Measurements from ENCODE around the gene NINJ2. TPM values are rescaled to one million over a fixed set of nuclear protein-coding genes. Genes with fewer than 3 reads are reported as not detected.

The NINJ2 gene
- total RNA-seq, 4 donors from 2014 or later = 2.2 to 14.9 (median 4.5) TPM

DNA sequence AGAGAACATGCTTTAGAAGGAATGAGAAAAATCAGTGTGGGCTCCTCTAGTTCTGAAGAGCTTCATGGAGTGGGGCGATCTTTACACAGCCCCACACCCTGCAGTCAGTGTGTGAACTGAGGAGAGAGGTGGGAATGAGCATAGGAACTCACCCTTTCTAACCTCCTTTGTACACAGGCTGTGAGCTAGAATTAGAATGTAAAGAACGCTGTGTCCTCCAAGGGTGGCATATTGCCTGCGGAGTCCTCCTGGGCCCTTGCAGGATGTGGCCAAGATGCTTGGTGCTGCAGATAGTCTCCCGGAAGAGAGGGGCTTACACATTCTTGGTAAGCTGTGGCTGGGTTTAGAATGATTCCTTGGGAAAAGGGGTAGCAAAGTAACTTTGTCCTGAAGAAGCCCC is 43.9 kb downstream of the NINJ2 start:
- Histone ChIP-seq H3K36me3 (no peaks in the 10 kb centered on the region), H3K4me3 (no peak overlapping the region), H3K27ac (no peak overlapping the region), H3K27me3 (no peaks in the 10 kb centered on the region), H3K4me1 (peaks cover 16 to 63% (median 46%) of the 10 kb centered on the region in 3 donors), H3K9me3 (no peaks in the 10 kb centered on the region)
- TF ChIP-seq POLR2A (IDR thresholded peaks at IDR 0.05) = no peak
- TF ChIP-seq, protein P1, sequence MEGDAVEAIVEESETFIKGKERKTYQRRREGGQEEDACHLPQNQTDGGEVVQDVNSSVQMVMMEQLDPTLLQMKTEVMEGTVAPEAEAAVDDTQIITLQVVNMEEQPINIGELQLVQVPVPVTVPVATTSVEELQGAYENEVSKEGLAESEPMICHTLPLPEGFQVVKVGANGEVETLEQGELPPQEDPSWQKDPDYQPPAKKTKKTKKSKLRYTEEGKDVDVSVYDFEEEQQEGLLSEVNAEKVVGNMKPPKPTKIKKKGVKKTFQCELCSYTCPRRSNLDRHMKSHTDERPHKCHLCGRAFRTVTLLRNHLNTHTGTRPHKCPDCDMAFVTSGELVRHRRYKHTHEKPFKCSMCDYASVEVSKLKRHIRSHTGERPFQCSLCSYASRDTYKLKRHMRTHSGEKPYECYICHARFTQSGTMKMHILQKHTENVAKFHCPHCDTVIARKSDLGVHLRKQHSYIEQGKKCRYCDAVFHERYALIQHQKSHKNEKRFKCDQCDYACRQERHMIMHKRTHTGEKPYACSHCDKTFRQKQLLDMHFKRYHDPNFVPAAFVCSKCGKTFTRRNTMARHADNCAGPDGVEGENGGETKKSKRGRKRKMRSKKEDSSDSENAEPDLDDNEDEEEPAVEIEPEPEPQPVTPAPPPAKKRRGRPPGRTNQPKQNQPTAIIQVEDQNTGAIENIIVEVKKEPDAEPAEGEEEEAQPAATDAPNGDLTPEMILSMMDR (IDR thresholded peaks at IDR 0.05) = no peak
- no peak for DNase-seq
- intact Hi-C loops (cut with DNase I) = no loop called here
- 86 to 87% methylated on average over 4 of the region's 4 CpGs for WGBS, 2 donors

DNA sequence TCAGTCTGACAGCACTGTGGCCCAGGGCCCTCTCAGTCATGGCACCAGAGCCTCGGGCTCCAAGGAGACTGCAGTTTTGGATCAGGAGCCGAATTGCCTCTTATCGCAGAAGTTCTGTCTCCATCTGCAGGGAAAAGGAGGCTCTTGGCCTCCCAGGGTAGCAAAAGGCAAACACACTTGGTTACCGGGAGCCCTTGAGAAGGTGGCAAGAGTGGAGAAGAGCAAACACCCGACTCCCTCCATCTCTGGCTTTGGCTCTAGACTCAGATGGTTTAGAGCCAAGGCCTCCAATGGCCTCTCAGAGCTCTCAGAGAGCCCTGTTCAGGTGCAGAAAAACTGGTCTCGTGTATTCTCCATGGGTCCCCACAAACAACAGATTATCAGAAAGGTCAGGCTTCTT is 44.6 kb downstream of the NINJ2 start:
- Histone ChIP-seq H3K36me3 (no peaks in the 10 kb centered on the region), H3K4me3 (no peak overlapping the region), H3K27ac (no peak overlapping the region), H3K27me3 (no peaks in the 10 kb centered on the region), H3K4me1 (peaks cover 13 to 63% (median 46%) of the 10 kb centered on the region in 3 donors), H3K9me3 (no peaks in the 10 kb centered on the region)
- intact Hi-C loops (cut with DNase I) = no loop called here
- WGBS, 2 donors = 86 to 100% methylated on average over 4 to 6 of the region's 6 CpGs
- DNase-seq = no peak
- TF ChIP-seq, protein P1 (IDR thresholded peaks at IDR 0.05) = no peak
- no peak for TF ChIP-seq POLR2A (IDR thresholded peaks at IDR 0.05)

DNA sequence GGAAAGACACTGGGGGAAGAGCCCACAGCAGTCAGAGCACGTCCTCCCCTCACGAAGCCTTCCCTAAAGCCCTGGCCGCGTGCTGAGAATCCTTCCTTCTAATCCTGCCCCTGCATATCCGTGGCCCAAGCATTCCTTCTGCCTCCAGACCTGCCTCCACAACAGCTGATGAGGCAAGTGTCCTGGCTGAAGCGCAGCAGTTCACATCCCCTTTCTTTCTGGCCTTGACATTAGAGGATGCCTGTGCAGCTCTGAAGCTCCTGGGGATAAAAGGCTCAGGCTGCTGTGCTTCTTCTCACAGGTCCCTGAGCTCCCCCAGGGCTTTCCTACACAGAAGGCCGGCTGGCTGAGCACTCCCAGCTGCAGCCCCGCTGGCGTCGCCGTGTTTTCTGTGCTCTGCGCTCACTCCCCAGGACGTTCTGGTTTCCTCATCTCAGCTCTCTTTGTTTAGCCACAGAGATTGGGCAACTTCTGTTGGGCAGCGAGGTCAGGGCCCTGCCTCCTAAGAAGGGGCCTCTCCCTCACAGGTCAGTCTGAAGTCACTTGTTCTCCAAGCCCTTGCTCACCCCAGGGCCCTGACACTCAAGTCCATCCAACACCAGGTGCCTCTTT is 45.8 kb downstream of the NINJ2 start:
- Histone ChIP-seq H3K4me3 (no peak overlapping the region), H3K27ac (peak overlapping the region in 2 of 4 donors; percentile 74 to 87)
- intact Hi-C loops (cut with DNase I) = no loop called here

DNA sequence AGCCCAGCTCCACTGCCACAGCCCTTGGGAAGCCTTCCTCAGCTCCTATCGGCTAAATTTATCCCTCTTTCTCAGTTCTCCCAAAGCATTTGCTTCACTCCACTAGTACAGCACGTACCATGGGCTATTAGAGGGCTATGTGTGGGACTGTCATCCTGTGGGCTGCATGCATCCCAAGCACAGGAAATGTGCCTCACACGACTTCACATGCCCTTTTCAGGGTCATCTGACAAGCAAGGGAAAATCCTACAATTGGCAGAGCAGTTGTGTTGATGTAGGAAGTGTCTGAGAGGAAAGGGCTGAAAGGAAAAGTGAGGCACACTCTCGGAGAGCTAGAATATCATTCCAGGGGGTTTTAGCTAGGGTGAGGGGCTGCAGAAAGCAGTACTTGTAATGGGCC is 47.6 kb downstream of the NINJ2 start:
- peak overlapping the region; percentile 68 to 87 (median 80) for H3K27ac ChIP-seq
- no peak for DNase-seq
- intact Hi-C loops (cut with DNase I) = no loop called here

More for the DNA sequence above, 45.8 kb downstream of the NINJ2 start:
- Histone ChIP-seq H3K36me3 (no peaks in the 10 kb centered on the region), H3K27me3 (no peaks in the 10 kb centered on the region), H3K4me1 (peaks cover 13 to 63% (median 38%) of the 10 kb centered on the region in 3 donors), H3K9me3 (no peaks in the 10 kb centered on the region)
- 66 to 74% methylated on average over 13 to 14 of the region's 14 CpGs for WGBS, 2 donors
- TF ChIP-seq POLR2A (IDR thresholded peaks at IDR 0.05) = peak in 1 of 4 donors; percentile 48
- TF ChIP-seq, protein P1 (IDR thresholded peaks at IDR 0.05) = no peak
- DNase-seq = no peak

DNA sequence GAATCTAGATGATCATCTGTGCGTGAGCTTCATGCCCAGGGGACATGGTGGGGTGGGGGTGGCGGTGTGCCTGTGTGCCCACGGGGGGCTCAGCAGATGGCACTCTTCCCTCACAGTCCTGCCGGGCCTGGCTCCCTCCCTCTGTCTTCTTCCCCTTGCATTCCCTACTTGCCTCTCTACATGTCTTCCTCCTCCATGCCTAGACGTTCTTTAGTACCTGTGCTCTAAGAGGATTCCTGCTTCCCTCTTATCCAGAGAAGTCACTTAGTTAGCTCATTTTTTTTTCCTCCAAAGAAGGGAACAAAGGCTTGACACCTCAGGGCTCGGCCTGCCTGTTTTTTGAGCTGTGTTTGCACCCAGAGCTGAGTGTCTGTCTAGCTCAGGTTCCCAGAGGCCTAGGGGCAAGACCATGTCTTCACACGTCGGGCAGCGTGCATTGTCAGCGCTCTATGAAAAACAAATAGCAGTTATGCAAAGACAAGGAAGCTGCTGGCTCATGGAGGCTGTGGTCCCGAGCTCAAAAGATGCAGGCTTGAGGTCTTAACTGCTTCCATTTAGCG is 48.8 kb downstream of the NINJ2 start:
- peak overlapping the region; percentile 68 to 87 (median 80) for H3K27ac ChIP-seq
- H3K9me3 ChIP-seq = no peaks in the 10 kb centered on the region

More for the DNA sequence above, 47.6 kb downstream of the NINJ2 start:
- H3K36me3 ChIP-seq = no peaks in the 10 kb centered on the region
- H3K9me3 ChIP-seq = no peaks in the 10 kb centered on the region
- H3K4me1 ChIP-seq = peaks cover 13 to 69% (median 36%) of the 10 kb centered on the region in 3 donors
- H3K27me3 ChIP-seq = no peaks in the 10 kb centered on the region
- whole genome bisulfite sequencing, 2 donors = 60 to 69% methylated on average over 4 of the region's 4 CpGs
- TF ChIP-seq, protein P1 (IDR thresholded peaks at IDR 0.05) = no peak
- no peak for TF ChIP-seq POLR2A (IDR thresholded peaks at IDR 0.05)
- no peak overlapping the region for H3K4me3 ChIP-seq

More for the DNA sequence above, 48.8 kb downstream of the NINJ2 start:
- 36 to 62% methylated on average over 8 to 11 of the region's 12 CpGs for WGBS, 2 donors
- H3K36me3 ChIP-seq = no peaks in the 10 kb centered on the region
- DNase-seq = no peak
- no peak overlapping the region for H3K4me3 ChIP-seq
- H3K4me1 ChIP-seq = peaks cover 13 to 79% (median 48%) of the 10 kb centered on the region in 3 donors
- no peaks in the 10 kb centered on the region for H3K27me3 ChIP-seq
- no peak for TF ChIP-seq POLR2A (IDR thresholded peaks at IDR 0.05)
- TF ChIP-seq, protein P1 (IDR thresholded peaks at IDR 0.05) = peak in 1 of 6 experiments; percentile 43
- intact Hi-C loops (cut with DNase I) = no loop called here

All from esophagus squamous epithelium (tissue), 5 donors.